GM12874 (cell line): ENCODE data around the gene MMP1.

Experiments used
- TF ChIP-seq, protein P1 (sequence below): IDR thresholded peaks from 2 replicates; pipeline ENCODE4 v1.5.1; 2011; ENCODE audit warnings: low read depth, mild to moderate bottlenecking, control low read depth, low read length, moderate library complexity; ENCODE audit not compliant: insufficient read depth

MMP1 gene

DNA sequence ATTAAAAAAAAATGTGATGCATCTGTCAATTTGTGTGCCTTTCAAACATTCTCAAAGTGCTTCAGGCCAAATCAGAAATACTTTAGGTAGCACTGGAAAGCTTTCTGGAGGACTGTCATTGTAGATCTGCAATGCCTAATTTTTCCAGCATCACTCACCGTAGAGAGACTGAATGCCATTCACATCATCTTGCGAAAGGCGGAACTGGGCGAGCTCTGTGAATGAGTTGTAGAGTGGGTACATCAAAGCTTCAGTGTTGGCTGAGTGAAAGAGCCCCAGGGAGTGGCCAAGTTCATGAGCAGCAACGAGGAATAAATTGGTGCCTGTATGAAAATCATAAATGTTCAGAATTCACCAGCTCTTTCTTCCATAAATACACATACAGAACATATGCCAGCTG is 21.5 kb downstream of the MMP1 start:
- TF ChIP-seq, protein P1, sequence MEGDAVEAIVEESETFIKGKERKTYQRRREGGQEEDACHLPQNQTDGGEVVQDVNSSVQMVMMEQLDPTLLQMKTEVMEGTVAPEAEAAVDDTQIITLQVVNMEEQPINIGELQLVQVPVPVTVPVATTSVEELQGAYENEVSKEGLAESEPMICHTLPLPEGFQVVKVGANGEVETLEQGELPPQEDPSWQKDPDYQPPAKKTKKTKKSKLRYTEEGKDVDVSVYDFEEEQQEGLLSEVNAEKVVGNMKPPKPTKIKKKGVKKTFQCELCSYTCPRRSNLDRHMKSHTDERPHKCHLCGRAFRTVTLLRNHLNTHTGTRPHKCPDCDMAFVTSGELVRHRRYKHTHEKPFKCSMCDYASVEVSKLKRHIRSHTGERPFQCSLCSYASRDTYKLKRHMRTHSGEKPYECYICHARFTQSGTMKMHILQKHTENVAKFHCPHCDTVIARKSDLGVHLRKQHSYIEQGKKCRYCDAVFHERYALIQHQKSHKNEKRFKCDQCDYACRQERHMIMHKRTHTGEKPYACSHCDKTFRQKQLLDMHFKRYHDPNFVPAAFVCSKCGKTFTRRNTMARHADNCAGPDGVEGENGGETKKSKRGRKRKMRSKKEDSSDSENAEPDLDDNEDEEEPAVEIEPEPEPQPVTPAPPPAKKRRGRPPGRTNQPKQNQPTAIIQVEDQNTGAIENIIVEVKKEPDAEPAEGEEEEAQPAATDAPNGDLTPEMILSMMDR, result no peak

DNA sequence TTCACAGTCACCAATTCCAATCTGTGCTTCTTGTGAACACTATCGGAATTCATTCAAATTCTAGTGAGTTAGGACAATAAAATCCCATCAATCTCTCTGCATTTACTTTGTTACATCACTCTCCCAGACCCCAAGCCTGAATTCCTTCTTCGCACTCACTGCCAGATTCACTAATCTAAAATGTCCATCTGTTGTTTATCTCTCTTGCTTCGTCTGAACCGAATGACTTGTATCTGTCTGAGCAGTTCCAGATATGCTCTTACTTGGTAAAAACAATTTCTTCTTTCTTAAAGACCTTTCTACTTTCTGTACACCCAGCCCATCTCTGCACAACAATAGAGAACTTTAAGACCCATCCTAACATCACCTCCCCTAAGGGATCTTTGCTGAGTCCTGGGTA is 24.6 kb downstream of the MMP1 start:
- TF ChIP-seq, protein P1, result no peak

DNA sequence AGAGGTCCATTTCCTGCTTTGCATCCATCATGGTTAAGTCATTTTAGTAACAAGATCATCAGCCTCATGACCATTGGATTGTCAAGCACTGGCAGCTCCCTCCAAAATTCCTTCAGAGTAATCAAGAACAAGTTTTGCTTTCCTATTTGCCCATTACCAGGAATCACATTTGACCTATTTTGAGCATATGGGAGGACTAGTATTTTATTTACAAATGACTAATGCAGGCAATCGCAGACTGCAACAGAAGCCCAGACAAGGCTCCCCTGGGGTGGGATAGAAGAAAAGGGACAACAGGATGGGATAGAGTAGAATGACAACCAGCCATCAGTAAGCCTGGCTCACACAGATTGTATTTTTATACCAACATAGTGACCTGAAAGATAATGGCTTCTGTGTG is 26.6 kb downstream of the MMP1 start:
- TF ChIP-seq, protein P1, result no peak

DNA sequence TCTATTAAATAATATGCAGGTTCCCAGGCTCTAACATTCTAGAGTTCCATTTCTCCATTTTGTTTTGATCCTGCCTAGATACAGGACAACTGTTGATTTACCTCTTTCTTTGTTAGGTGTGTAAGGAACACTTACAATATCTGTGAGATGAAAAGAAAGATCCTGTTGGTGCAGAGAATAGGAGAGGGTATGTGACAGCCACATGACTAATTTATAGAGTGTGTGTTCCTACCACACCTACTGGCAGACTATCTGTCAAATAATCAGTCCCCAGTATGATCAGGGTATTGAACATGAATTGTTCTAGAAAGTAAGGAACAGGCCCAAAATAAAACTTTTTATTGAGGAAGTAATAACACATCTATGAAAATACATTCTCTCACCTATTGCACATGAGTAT is 27.8 kb downstream of the MMP1 start:
- TF ChIP-seq, protein P1, result no peak

DNA sequence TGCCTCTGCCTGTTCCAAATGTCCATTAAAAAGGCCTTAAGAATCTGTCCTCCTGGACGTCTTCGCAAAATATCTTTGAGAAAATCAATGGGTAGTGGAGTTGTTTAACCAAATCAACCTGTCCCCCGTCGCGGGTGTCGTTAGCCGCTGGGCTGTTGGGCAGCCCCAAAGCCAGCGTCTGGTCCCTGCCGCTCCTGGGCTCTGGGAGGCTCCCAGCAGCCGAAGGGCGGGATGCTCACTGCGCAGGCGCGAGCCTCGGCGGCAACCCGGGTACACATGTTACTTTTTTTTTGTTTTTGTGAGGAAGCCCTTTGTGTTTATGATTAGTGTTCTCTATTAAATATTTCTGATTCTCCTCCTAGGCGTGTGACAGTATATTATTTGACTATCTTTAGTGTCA is 30.2 kb downstream of the MMP1 start:
- TF ChIP-seq, protein P1, result no peak

DNA sequence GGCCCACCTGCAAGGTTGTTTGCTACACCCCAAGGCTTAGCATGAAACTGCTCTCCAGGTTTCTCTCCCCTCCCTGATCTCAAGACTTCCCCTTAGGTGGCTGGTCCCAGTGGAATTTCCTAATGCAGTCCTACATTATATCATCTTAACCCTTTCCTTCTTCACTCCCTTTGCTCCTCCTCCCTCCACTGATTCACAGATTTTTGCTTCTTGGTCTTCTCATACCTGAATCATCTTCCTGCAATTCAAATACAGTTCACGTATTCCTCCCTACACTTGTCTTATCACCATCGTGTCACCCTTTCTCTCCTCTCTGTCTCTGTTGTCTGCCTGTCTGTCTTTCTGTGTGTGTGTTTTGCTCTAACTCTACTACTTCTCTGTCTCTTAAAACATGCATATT is 34.5 kb downstream of the MMP1 start:
- TF ChIP-seq, protein P1, result no peak

DNA sequence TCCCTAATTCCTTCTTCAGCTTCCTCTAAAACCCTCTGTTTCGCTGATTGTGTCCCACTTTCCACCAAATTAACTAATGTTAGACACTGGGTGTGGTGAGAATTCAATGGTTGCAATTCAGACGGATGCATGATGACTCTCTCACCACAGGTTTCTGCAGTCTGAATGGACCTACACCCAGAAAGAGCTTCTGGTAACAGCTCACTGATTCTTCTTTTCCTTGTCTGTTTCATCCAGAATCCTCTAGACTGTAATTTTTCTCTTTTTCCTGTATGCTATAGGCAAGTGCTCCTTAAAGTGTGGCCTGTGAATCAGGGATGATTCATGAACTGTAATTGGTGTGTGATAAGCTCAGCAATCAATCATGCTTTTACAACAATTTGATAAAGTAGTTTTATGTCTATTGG is 35.6 kb downstream of the MMP1 start:
- TF ChIP-seq, protein P1, result no peak

DNA sequence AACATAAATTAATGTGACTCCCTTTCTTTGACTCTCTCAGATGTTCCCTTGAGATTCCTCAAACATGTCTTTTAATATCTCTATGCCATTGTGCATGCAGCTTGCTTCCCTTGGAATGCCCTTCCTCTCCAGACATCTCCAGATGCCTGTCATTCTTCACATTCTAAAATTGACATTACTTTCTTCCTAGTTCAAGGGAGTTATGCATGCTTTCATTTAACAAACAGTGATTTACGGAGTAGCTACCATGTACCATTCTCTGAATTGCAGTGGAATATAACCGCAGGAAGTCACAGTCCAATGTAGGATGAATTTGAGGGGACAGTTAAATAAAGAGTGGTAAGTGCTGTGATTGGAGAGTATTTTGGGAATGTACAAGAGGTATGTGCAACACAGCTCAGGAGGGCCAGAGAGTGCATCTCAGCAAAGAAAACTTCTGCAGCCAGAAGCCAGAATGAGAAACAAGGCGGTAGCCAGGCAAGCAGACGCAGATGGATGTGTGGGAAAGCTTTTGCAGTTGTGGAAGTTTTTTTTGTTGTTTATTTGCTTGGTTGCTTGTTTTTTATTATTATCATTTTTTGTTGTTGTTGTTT is 36.2 kb downstream of the MMP1 start:
- TF ChIP-seq, protein P1, result no peak
